Measurements from ENCODE around the gene CERT1.

GRCh38 chr5:75446068-75446467 lies 65.4 kb downstream of the CERT1 start:
- TF ChIP-seq POLR2A (IDR thresholded peaks at IDR 0.05; ENCODE audit: low read depth, low read length): no peak
- no peak for TF ChIP-seq TAF1 (IDR thresholded peaks at IDR 0.05; ENCODE audit: low read depth, low read length)

All from GM12891 (cell line).